Inflammatory macrophage (primary cell): ENCODE results near the gene THBS2.
"Not testable (repeated sequence)": the region's sequence is repeated elsewhere in the genome, so short reads cannot be mapped to it uniquely, and the experiment has no call there.

ENCODE experiments used
- DNase-seq, 2 donors: peaks; one replicate each; pipeline ENCODE4 v3.0.0-alpha.2; 2020 to 2022

The THBS2 gene

DNA sequence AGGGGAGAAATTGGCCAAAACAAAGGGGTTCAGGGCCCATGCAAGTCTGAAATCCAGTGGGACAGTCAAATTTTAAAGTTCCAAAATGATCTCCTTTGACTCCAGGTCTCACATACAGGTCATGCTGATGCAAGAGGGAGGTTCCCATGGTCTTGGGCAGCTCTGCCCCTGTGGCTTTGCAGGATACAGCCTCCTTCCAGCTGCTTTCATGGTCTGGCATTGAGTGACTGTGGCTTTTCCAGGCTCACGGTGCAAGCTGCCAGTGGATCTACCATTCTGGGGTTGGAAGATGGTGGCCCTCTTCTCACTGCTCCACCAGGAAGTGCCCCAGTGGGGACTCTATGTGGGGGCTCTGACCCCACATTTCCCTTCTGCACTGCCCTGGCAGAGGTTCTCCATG is 73.8 kb downstream of the THBS2 start:
- DNase-seq: not testable (repeated sequence)

DNA sequence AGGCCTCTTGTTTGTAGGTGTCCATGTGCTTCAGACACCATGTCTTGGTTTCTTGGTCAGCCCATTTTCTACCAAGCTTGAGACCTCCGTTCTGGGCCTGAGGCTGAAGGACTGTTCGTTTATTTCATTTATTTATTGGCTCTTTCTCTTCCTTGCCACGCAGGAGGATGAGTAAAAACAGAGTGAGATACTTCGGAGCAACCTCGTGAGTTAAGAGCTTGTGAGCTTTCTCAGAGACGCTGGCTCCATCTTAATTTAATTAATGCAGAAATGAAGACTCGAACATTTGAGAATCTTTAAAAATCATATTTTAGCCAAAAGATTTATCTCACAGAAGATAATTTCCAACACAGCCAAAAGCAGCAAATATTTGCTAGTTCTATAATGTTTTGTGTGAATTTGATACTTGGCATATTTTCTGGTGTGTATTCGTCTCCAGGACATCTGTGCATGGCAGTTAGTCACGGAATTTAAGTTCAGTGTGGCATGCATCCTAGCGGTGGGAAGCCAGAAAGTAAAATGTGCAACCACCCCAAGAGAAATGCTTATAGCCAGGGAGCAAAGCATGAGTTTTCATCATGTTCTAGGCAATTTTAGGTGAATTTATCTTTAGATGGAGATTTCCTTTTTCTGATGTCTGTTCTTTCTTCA is 76.0 kb downstream of the THBS2 start:
- DNase-seq: no peak

DNA sequence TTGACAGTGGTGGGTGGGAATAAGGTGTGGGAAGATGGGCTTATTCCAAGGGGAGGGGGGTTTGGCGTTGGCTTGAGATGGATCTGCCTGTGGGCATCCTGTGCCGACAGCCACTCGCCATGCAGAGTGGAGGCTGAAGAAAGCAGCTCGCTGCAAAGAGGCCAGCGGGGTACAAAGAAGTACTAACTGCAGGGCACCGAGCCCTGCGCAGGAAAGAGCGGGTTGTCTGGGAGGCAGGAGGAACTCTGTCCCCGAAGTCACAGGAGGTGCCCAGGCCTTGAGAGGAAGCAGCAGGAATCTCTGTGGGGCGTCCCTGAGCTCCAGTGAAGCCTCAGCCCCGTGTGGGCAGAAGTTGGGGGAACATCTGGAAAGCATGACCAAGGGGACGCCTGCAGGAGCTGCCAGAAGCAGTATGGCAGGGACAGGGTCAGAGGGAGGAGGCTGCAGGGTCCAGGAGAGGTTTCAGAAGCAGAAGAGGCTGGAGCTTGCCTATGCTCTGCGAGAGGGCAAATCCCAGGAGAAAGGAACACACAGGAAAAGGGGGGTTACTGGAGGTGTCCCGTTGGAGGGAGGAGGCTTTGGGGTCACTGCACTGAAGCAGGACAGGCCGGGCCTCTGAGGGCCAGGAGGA is 77.2 kb downstream of the THBS2 start:
- DNase-seq: no peak

DNA sequence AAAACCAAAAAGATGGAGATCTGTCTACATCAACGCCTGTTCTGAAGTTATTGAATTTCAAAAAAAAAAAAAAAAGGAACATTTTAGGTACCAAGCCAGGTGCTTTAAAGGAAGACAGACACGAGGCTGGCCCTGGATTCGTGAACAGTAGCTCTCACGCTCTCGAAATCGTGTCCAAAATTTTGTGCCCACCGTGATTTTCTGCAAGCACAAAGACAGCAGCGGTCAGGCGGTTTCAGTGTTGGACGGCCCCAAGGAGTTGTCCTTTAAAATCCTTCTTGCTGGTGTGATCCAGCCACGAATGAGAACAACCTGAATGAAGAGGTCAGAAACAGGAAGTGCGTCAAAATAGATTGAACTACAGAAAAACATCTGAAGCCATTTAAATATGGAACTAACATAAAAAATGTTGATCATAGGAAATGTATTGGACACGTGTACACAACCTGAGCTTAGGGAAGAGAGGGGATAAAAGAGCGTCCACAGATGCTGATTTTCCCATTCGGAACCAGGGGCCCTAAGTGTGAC is 78.2 kb downstream of the THBS2 start:
- no peak for DNase-seq

DNA sequence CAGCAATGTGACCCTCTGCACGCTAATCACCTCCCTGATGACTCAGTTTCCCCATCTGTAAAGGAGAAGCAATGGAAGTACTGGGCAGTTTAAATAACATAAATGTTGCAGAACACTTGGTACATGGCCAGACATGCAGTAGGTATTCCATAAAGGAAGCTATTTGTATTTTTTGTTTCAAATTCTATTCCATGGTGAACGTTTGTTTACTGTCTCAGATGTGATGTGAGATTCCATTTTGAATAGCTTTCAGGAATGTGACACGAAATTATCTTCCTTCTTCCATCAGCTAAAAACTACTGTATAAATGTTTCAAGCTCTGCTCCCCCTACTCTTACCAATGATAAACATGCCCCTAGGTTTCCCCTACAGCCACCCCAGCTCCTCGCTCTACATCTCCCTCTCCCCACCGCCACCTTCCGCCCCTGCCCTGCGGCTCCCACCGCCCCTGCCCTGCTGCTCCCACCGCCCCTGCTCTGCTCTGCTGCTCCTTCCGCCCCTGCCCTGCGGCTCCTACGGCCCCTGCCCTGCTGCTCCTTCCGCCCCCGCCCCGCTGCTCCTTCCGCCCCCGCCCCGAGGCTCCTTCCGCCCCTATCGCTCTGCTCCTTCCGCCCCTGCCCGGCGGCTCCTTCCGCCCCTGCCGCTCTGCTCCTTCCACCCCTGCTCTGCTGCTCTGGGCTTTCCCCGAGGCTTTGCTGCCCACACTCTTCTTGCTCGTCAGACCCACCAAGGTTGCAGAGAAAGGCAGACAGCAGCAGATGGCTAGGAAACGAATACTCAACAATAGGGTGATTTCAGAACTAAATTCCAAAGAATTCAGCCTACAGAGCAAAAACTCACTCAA is 78.9 kb downstream of the THBS2 start:
- DNase-seq: no peak

DNA sequence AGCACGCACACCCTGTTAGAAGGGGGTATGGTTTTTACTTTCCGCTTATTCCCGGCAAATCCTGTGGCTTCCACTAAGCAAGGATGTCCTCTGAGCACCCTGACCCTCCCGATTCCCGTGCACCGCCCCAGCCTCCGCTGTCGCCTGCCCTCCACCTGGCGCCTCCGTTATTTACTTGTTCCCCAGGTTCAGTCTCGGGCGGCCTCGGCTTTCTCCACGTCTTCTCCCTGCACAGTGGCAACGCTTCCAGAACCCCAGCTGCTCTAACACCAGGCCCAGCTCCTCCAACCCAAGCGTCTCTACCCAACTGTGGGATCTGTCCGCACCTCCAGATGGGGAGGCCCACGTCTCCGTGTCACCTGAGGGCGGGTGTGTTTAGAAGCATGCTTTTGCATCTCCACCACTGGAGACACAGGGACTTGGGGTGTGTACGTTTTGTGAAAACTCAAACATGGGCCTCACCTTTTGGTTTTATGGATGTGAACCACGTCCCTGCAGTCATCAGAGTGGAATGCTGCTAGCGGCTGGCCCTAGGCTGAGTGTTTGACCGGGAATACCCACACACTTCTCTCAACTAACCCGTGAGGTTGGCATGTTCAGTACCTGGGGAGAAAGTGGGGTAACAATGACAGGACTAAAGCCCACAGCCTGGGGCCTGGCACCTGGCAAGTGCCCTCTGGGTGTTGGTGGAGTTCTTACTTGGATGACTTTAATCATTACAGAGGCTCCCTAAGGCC is 79.9 kb downstream of the THBS2 start:
- DNase-seq: no peak

DNA sequence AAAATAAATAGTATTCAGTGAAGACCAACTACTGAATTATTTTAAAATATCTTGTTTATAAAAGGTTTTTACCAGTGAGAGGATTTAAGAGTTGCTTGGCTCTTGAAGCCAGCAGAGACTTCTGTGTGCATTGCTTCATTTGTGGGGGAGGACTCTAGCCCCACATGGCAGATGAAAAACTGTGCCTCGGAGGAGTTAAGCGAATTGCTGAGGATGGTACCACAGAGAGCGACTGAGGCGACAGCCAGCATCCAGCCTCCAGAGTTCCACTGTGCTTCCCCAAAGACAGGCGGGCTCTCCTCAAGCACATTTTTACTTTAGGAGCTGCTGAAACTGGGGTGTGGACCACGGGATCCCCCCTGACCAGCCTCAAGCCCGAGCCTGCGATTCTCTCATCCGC is 80.7 kb downstream of the THBS2 start:
- no peak for DNase-seq

DNA sequence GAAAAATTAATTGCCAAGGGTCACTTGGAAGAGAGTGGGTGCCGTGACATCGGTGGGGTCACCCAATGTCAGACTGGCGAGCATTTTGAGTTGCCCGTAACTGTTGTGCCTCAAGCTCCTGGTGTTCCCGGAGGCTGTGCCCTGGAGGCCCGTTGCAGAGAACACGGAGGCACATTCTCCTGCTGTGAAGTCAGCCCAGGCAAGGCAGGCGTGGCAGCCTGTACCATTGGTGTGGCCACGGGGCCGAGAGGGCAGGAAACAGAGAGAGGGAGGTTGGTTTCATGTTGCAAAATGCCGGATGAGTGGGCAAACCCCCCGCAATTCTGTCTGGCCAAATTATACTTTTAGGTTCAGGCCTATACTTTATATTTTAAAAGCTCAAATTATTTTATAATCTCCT is 81.2 kb downstream of the THBS2 start:
- no peak for DNase-seq

DNA sequence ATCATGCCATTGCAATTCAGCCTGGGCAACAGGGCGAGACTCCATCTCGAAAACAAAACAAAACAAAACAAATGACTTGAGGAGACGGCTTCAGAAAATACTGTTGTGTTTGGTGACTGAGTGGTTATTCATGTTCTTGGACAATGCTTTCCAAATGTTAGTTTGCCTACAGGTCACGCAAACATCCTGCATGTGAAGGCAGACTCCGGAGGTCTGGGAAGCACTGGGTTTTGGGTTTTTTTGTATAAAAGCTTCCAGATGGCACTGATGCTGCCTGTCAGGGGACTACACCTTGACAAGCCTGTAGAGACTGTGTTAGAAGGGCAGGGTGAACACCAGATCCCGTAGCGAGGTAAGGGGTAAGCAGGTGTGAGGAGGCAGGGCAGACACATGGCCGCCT is 81.7 kb downstream of the THBS2 start:
- no peak for DNase-seq

DNA sequence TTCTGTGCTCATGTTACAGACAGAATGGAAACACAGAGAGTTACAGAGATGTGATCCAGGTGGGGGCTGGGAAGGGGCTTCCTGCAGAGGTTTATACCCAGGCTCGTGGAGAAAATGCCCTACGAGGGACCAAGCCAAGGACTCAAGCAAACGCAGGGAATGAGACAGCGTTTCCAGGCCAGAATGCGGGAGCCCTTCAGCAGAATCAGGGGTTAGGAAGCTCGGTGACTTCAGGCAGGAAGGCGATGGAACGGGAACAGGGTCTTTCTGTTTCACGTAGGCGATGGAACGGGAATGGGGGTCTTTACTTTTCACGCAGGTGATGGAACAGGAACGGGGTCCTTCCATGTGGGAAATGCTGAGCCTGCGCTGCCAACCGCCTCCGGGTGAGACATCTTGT is 82.6 kb downstream of the THBS2 start:
- DNase-seq: no peak

DNA sequence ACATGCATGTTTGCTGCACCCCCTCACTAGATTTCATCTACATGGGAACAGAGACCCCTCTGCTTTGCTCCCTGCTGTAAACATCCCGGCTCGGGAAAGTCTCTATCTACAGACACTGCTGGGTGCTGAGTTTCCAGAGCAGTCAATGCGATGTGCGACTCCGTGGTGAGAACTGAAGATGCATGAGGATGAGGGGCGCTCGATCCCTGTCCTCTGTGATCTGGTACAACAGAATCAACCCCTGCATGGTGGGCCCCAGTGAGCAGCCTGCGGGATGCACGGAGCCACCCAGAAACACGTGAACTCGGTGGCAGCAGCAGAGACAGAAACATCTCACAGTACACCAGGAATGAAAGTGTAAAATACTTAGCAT is 83.1 kb downstream of the THBS2 start:
- no peak for DNase-seq

DNA sequence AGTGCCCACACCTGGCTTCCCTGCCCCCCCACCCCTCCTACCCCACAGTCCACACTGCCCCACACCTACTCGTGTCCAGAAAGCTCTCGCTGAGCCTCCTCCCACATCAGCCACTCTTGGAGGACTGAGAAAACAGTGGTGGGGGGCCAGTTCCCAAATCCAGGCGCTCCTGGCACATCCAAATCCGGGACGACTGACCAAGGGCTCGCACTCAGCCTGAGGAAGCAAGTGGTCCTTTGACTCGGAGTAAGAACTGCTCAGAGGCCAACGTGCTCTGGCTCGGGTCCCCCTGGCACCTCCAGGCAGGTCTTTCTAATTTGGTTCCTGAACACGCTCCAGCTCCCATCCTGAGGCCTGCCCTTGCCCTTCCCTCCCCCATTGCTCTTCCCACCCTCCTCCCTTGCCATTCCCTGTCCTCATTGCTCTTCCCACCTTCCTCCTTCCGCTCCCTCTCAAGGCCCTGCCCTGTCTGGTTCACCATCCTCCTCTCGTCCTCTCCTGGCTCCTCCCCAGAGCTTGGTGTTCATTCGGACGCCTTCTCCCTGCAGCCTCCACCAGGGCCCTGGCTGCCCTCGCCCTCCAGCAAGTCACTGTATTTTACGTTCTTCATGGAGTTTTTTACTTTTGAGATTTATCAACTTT is 83.6 kb downstream of the THBS2 start:
- no peak for DNase-seq

DNA sequence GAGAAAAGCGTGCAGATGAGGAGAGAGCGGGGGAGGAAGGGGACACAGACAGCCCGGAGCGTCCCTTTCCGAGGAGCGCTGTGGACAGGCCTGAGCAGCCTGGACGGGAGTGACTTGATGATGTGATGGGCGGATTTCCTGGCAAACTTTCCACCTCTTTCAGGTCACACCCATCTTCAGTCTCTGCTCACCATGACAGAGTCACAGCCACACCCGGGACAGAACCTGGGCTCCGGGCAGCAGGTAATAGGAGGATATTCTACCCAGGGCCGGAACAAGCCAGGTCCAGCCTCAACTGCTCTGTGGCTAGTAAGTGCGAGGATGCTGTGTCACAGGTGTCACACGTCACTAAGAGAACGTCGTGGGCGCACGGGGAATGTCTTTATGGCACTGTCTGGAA is 84.3 kb downstream of the THBS2 start:
- no peak for DNase-seq

DNA sequence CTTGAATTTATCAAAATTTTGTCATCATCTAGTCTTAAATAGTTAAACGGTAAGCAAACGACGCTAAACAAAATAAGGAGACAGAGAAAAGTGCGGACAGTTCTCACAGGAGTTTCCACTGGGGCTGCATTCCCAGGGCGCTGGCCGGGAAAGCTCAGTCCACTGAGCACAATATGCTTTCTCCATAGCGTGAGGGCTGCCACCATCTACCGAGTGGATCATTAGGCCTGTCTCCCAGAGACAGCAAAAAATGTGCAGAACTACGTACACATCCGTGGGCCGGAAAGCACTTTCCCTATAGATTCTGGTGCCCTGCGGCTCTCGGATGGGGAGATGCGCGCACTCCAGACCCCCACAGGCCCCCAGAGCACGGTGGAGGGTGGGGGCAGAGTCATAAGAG is 84.9 kb downstream of the THBS2 start:
- no peak for DNase-seq

DNA sequence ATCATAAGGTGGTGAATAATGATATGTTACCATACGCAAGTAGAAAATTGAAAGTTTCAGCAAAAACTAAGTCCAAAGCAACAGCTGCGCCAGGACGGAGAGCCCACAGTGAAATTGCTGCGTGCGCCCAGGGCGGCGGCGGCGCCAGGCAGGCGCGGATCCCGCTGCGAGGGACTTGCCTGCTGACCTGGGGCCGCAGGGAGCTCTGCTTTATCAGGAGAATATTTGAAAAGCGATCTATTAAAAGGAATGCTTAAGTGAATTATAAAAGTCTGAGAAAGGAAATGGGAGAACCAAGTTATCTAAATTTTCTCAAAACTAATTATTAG is 85.4 kb downstream of the THBS2 start:
- DNase-seq: no peak

DNA sequence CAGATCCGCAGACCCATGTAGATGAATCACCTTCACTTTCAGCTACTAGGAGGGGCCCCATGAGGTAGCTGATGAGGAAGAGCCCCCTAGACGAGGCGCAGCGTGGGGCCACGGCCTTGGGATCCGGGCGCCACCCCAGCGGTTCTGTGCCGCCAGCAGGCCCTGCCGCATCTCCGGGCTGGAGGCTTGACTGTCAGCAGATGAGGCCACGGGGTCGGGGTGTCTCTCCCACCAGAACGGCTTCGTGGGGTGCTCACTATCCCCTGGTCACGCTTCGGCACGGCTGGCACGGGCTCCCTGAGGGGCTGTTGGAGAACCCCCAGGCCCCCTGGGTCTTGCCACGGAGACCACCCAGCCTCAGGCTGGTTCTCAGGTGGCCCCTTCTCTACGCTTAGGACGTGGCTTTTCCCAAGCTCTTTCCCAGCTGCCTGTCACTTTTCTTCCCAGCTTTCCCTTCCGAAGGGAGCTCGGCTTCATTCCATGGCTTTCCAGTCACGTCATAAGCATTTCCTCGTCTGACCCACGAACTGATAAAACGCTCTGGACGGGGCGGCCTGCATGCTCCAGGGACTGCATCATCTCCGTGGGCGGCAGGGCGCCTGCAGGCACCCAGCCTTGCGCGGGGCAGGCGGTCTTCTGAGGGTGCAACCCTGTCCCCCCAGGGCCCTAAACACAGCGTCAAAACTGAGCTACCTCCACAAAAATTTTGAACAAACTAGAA is 85.9 kb downstream of the THBS2 start:
- no peak for DNase-seq

DNA sequence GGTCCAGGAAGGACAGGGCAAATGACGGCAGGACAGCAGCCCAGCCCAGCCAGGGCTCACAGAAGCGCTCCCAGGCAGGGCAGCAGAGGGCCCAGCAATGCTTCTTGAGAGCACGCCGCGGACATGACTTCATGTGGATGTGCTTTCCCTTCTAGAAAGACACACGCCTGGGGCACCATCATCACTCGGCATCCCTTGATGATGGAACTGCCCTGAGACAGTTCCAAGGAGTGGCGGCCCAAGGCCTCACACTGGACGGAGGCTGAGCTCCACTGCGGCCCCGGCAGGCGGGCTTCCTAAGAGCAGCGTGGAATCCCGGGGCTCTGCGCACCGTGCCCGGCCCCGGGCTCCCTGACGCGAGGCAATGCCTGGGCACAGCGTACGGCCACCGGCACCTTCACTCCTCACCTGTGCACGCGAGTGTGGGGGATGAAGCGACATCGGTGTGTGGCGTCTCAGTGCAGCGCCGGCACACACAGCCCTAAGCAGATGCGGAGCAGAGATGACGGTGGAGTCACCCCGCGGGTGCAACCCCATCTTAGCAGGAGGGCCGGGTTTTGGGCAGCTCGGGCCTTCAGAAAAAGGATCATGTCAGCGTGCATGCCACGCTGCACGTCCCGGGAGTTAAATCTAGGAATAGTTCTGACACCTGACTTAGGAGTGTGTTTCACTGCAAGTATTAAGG is 86.6 kb downstream of the THBS2 start:
- no peak for DNase-seq
